ENCODE data around the gene L1CAM. TPM values are rescaled to one million over a fixed set of nuclear protein-coding genes. Genes with fewer than 3 reads are reported as not detected.

Gene L1CAM
- total and polyA plus RNA-seq, 9 of the 15 experiments (the other 6 are each of a cell fraction or from before 2014, with no cell fraction given): 0.09 to 0.86 (median 0.26) TPM; not detected in 3

DNA sequence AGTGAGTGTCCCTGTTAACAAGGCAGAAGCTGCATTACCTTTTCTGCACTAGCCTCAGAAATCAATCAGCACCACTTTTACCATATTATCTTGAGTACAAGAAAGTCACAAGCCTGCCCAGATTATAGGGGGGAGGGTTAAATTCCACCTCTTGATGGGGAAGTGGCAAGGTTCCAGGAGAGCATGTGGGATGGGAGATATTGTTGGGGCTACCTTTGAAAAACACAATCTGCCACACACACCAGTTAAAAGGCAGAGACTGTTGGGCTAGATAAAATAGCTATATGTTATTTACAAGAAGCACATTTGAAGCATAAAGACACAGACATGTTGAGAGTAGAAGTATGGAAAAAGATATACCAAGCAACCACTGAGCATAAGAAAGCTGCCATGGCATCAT lies 11.9 kb upstream of the L1CAM start (continued):
- TF ChIP-seq ASH1L (IDR thresholded peaks at IDR 0.05; ENCODE audit: borderline replicate concordance, low read depth, partially characterized antibody): no peak
- TF ChIP-seq RCOR1 (IDR thresholded peaks at IDR 0.05; ENCODE audit: borderline replicate concordance in 1 of 2, low read depth in 2 of 2, low read length in 2 of 2): peak; percentile 99
- TF ChIP-seq ZBED1 (IDR thresholded peaks at IDR 0.05): peak; percentile 74; the same call in 1 of the 2 replicates
- TF ChIP-seq MIER1 (IDR thresholded peaks at IDR 0.05; ENCODE audit: low read depth): no peak
- TF ChIP-seq GTF2A2 (tag; IDR thresholded peaks at IDR 0.05): no peak
- no peak for TF ChIP-seq ZNF384 (IDR thresholded peaks at IDR 0.05; ENCODE audit: low read depth, low read length)
- TF ChIP-seq PPARD (CRISPR knock-in tag; IDR thresholded peaks at IDR 0.05): no peak
- no peak for TF ChIP-seq ZNF445 (CRISPR knock-in tag; IDR thresholded peaks at IDR 0.05; ENCODE audit: low read depth)
- TF ChIP-seq, protein P1, sequence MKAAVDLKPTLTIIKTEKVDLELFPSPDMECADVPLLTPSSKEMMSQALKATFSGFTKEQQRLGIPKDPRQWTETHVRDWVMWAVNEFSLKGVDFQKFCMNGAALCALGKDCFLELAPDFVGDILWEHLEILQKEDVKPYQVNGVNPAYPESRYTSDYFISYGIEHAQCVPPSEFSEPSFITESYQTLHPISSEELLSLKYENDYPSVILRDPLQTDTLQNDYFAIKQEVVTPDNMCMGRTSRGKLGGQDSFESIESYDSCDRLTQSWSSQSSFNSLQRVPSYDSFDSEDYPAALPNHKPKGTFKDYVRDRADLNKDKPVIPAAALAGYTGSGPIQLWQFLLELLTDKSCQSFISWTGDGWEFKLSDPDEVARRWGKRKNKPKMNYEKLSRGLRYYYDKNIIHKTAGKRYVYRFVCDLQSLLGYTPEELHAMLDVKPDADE (conservative IDR thresholded peaks at IDR 0.05; ENCODE audit: control insufficient read depth, low read depth, low read length): no peak; the same call in 1 of the 2 replicates
- no peak for TF ChIP-seq ZNF586 (CRISPR knock-in tag; conservative IDR thresholded peaks at IDR 0.05)
- no peak for TF ChIP-seq SNAPC5 (CRISPR knock-in tag; IDR thresholded peaks at IDR 0.05)
- TF ChIP-seq KLF13 (tag; IDR thresholded peaks at IDR 0.05; ENCODE audit: borderline replicate concordance, low read depth): no peak
- TF ChIP-seq IFI16 (CRISPR knock-in tag; IDR thresholded peaks at IDR 0.05): no peak
- TF ChIP-seq CBX5 (IDR thresholded peaks at IDR 0.05; ENCODE audit: borderline replicate concordance, low read depth): no peak
- TF ChIP-seq, protein P2, sequence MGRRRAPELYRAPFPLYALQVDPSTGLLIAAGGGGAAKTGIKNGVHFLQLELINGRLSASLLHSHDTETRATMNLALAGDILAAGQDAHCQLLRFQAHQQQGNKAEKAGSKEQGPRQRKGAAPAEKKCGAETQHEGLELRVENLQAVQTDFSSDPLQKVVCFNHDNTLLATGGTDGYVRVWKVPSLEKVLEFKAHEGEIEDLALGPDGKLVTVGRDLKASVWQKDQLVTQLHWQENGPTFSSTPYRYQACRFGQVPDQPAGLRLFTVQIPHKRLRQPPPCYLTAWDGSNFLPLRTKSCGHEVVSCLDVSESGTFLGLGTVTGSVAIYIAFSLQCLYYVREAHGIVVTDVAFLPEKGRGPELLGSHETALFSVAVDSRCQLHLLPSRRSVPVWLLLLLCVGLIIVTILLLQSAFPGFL (CRISPR knock-in tag; IDR thresholded peaks at IDR 0.05): no peak
- TF ChIP-seq SREBF1 (IDR thresholded peaks at IDR 0.05; ENCODE audit: borderline replicate concordance, low read depth, low read length): no peak
- TF ChIP-seq, protein P3, sequence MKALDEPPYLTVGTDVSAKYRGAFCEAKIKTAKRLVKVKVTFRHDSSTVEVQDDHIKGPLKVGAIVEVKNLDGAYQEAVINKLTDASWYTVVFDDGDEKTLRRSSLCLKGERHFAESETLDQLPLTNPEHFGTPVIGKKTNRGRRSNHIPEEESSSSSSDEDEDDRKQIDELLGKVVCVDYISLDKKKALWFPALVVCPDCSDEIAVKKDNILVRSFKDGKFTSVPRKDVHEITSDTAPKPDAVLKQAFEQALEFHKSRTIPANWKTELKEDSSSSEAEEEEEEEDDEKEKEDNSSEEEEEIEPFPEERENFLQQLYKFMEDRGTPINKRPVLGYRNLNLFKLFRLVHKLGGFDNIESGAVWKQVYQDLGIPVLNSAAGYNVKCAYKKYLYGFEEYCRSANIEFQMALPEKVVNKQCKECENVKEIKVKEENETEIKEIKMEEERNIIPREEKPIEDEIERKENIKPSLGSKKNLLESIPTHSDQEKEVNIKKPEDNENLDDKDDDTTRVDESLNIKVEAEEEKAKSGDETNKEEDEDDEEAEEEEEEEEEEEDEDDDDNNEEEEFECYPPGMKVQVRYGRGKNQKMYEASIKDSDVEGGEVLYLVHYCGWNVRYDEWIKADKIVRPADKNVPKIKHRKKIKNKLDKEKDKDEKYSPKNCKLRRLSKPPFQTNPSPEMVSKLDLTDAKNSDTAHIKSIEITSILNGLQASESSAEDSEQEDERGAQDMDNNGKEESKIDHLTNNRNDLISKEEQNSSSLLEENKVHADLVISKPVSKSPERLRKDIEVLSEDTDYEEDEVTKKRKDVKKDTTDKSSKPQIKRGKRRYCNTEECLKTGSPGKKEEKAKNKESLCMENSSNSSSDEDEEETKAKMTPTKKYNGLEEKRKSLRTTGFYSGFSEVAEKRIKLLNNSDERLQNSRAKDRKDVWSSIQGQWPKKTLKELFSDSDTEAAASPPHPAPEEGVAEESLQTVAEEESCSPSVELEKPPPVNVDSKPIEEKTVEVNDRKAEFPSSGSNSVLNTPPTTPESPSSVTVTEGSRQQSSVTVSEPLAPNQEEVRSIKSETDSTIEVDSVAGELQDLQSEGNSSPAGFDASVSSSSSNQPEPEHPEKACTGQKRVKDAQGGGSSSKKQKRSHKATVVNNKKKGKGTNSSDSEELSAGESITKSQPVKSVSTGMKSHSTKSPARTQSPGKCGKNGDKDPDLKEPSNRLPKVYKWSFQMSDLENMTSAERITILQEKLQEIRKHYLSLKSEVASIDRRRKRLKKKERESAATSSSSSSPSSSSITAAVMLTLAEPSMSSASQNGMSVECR (CRISPR knock-in tag; IDR thresholded peaks at IDR 0.05): no peak
- peak; percentile 73 for TF ChIP-seq TCF7L2 (IDR thresholded peaks at IDR 0.05; ENCODE audit: low read depth, low read length)
- peak; percentile 69; the same call in 1 of the 2 replicates for TF ChIP-seq SPI1 (IDR thresholded peaks at IDR 0.05; ENCODE audit: borderline replicate concordance, low read depth, low read length)
- no peak for TF ChIP-seq BDP1 (IDR thresholded peaks at IDR 0.05; ENCODE audit: insufficient read depth, insufficient read length)
- TF ChIP-seq, protein P4, sequence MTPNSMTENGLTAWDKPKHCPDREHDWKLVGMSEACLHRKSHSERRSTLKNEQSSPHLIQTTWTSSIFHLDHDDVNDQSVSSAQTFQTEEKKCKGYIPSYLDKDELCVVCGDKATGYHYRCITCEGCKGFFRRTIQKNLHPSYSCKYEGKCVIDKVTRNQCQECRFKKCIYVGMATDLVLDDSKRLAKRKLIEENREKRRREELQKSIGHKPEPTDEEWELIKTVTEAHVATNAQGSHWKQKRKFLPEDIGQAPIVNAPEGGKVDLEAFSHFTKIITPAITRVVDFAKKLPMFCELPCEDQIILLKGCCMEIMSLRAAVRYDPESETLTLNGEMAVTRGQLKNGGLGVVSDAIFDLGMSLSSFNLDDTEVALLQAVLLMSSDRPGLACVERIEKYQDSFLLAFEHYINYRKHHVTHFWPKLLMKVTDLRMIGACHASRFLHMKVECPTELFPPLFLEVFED (CRISPR knock-in tag; conservative IDR thresholded peaks at IDR 0.05): no peak
- TF ChIP-seq EHMT2 (IDR thresholded peaks at IDR 0.05): no peak
- no peak for TF ChIP-seq NUFIP1 (IDR thresholded peaks at IDR 0.05; ENCODE audit: partially characterized antibody)

Measured in K562 (cell line).